Measurements from ENCODE around the gene CAMK4. TPM values are rescaled to one million over a fixed set of nuclear protein-coding genes. Genes with fewer than 3 reads are reported as not detected.

Gene CAMK4
- total RNA-seq, 4 donors from 2014 or later = 0.45 to 2.5 (median 1.4) TPM

- H3K9me3 ChIP-seq = no peaks in the 10 kb centered on the region
- intact Hi-C loops (cut with DNase I) = no loop called here
- no peak for DNase-seq
- H3K27me3 ChIP-seq = no peaks in the 10 kb centered on the region
- no peaks in the 10 kb centered on the region for H3K4me1 ChIP-seq
- no peak overlapping the region for H3K4me3 ChIP-seq (replicated peaks in 1 of 3)
- no peaks in the 10 kb centered on the region for H3K36me3 ChIP-seq
- TF ChIP-seq, protein P1, sequence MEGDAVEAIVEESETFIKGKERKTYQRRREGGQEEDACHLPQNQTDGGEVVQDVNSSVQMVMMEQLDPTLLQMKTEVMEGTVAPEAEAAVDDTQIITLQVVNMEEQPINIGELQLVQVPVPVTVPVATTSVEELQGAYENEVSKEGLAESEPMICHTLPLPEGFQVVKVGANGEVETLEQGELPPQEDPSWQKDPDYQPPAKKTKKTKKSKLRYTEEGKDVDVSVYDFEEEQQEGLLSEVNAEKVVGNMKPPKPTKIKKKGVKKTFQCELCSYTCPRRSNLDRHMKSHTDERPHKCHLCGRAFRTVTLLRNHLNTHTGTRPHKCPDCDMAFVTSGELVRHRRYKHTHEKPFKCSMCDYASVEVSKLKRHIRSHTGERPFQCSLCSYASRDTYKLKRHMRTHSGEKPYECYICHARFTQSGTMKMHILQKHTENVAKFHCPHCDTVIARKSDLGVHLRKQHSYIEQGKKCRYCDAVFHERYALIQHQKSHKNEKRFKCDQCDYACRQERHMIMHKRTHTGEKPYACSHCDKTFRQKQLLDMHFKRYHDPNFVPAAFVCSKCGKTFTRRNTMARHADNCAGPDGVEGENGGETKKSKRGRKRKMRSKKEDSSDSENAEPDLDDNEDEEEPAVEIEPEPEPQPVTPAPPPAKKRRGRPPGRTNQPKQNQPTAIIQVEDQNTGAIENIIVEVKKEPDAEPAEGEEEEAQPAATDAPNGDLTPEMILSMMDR (IDR thresholded peaks at IDR 0.05) = no peak
- TF ChIP-seq POLR2A (IDR thresholded peaks at IDR 0.05) = no peak
- no peak overlapping the region for H3K27ac ChIP-seq
These were observed 97.2 kb downstream of the CAMK4 start for GRCh38 chr5:111321376-111321775.

GRCh38 chr5:111326551-111326950 lies 102.4 kb downstream of the CAMK4 start:
- TF ChIP-seq, protein P1 (IDR thresholded peaks at IDR 0.05) = no peak
- no peak for TF ChIP-seq POLR2A (IDR thresholded peaks at IDR 0.05)
- H3K36me3 ChIP-seq = no peaks in the 10 kb centered on the region
- H3K4me1 ChIP-seq = no peaks in the 10 kb centered on the region
- 93 to 95% methylated on average over 4 of the region's 4 CpGs for WGBS, 2 donors
- no peak overlapping the region for H3K4me3 ChIP-seq (replicated peaks in 1 of 3)
- H3K9me3 ChIP-seq = no peaks in the 10 kb centered on the region
- no peaks in the 10 kb centered on the region for H3K27me3 ChIP-seq
- DNase-seq = no peak
- intact Hi-C loops (cut with DNase I) = no loop called here
- no peak overlapping the region for H3K27ac ChIP-seq

DNA sequence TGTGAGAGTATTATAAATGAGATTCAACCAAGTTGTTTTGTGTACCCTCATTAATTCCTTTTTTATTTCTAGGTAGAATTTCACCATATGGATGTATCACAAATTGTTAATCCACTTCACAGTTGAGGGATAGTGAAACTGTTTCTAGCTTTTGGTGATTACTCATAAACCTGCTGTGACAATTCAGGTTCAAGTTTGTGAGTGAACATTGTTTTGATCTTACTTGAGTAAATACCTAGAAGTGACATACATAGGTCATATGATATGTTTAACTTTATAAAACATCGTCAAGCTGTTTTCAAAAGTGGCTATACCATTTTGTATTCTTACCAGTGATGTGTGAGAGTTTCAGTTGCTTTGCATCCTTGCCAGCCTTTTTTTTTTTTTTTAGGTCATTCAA lies 112.9 kb downstream of the CAMK4 start:
- Histone ChIP-seq H3K27me3 (no peaks in the 10 kb centered on the region), H3K36me3 (no peaks in the 10 kb centered on the region), H3K27ac (no peak overlapping the region), H3K4me1 (no peaks in the 10 kb centered on the region), H3K4me3 (replicated peaks in 1 of 3) (no peak overlapping the region), H3K9me3 (no peaks in the 10 kb centered on the region)
- 88 to 90% methylated on average over 1 of the region's 1 CpG for WGBS, 2 donors
- no peak for DNase-seq
- intact Hi-C loops (cut with DNase I) = no loop called here
- TF ChIP-seq POLR2A (IDR thresholded peaks at IDR 0.05) = no peak
- TF ChIP-seq, protein P1 (IDR thresholded peaks at IDR 0.05) = no peak

DNA sequence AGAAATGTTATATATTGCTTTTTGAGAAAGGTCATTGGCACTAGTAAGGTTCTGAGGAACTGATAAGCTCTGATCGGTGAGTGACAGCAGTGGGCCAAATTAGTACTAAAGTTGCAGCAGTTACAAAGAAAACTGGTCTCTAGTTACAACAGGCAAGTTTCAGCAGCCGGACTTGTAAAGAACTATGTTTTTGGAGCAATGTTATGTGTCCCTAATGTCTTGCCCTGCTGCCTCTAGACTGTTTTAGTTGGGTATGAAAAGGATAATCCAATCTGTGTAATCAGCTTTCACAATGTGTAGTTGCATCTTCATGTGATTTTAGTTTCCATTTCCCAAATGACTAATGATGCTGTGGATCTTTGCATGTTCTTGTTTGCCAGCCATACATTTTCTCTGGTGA lies 113.5 kb downstream of the CAMK4 start:
- Histone ChIP-seq H3K27ac (no peak overlapping the region), H3K4me1 (no peaks in the 10 kb centered on the region), H3K9me3 (no peaks in the 10 kb centered on the region), H3K36me3 (no peaks in the 10 kb centered on the region), H3K4me3 (replicated peaks in 1 of 3) (no peak overlapping the region), H3K27me3 (no peaks in the 10 kb centered on the region)
- no peak for TF ChIP-seq POLR2A (IDR thresholded peaks at IDR 0.05)
- TF ChIP-seq, protein P1 (IDR thresholded peaks at IDR 0.05) = no peak
- intact Hi-C loops (cut with DNase I) = no loop called here
- DNase-seq = no peak
- 27 to 36% methylated on average over 2 of the region's 2 CpGs for whole genome bisulfite sequencing, 2 donors

DNA sequence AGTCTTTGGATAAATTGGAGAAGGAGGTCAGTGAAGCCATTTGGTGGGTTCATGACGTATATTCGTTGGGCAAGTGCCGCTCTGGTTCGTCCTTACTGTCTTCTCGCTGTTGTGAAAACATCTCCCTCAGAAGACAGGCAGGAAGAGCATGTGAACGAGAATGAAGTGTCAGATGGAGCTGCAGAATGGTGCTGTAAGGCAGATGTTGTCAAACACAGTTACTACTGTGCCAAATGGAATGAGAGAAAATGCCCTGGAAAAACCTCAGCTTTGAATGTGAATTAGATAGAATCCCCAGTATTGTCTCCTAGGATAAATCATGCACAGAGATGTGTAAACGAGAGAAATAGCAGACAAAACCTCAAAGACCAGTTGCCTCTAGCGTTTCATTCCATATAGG lies 121.5 kb downstream of the CAMK4 start:
- Histone ChIP-seq H3K36me3 (no peaks in the 10 kb centered on the region), H3K4me3 (replicated peaks in 1 of 3) (no peak overlapping the region), H3K4me1 (no peaks in the 10 kb centered on the region), H3K27me3 (no peaks in the 10 kb centered on the region), H3K9me3 (no peaks in the 10 kb centered on the region), H3K27ac (no peak overlapping the region)
- no peak for TF ChIP-seq POLR2A (IDR thresholded peaks at IDR 0.05)
- TF ChIP-seq, protein P1 (IDR thresholded peaks at IDR 0.05) = no peak
- 69 to 78% methylated on average over 8 of the region's 8 CpGs for WGBS, 2 donors
- DNase-seq = no peak
- intact Hi-C loops (cut with DNase I) = no loop called here

All from thyroid gland (tissue), 4 donors.